ENCODE results near the gene ZNF133. TPM values are rescaled to one million over a fixed set of nuclear protein-coding genes. Genes with fewer than 3 reads are reported as not detected.

The ZNF133 gene
- total and polyA plus RNA-seq, 2 of the 13 experiments (the other 11 are each of a cell fraction or from before 2014, with no cell fraction given): 23.5 to 26.7 TPM

GRCh38 chr20:18287915-18288748 lies at the start of gene ZNF133 (continued):
- TF ChIP-seq GRHL1 (CRISPR knock-in tag; conservative IDR thresholded peaks at IDR 0.05) (no peak), ZNF772 (CRISPR knock-in tag; IDR thresholded peaks at IDR 0.05) (peak; percentile 91), ZNF326 (CRISPR knock-in tag; IDR thresholded peaks at IDR 0.05; ENCODE audit: borderline replicate concordance) (no peak), RXRA (CRISPR knock-in tag; IDR thresholded peaks at IDR 0.05) (peak; percentile 56), ZNF274 (CRISPR knock-in tag; IDR thresholded peaks at IDR 0.05) (peak; percentile 89), PCBP2 (optimal IDR thresholded peaks at IDR 0.05; ENCODE audit: low read depth, low read length, poor library complexity, severe bottlenecking) (no peak), NAIF1 (CRISPR knock-in tag; IDR thresholded peaks at IDR 0.05; ENCODE audit: borderline replicate concordance) (peak; percentile 94), ZSCAN29 (CRISPR knock-in tag; conservative IDR thresholded peaks at IDR 0.05) (peak; percentile 94), SP1 (IDR thresholded peaks at IDR 0.05) (peak; percentile 67; the same call in 1 of the 2 replicates), SP1 (CRISPR knock-in tag; IDR thresholded peaks at IDR 0.05) (peak; percentile 100), IKZF1 (IDR thresholded peaks at IDR 0.05) (no peak), TOPORS (CRISPR knock-in tag; IDR thresholded peaks at IDR 0.05) (no peak; the same call in 1 of the 2 replicates), HNF4G (IDR thresholded peaks at IDR 0.05; ENCODE audit: borderline replicate concordance, low read depth, low read length) (no peak), HNF4G (CRISPR knock-in tag; IDR thresholded peaks at IDR 0.05; ENCODE audit: borderline replicate concordance, low read depth) (no peak), ZNF512B (CRISPR knock-in tag; IDR thresholded peaks at IDR 0.05; ENCODE audit: borderline replicate concordance) (0 out of 2 replicates have a peak, but pooled peaks have one; percentile 55), LCORL (IDR thresholded peaks at IDR 0.05) (no peak), LCORL (CRISPR knock-in tag; IDR thresholded peaks at IDR 0.05) (peak; percentile 87), MIER3 (CRISPR knock-in tag; IDR thresholded peaks at IDR 0.05; ENCODE audit: borderline replicate concordance) (peak; percentile 84), ZNF580 (CRISPR knock-in tag; IDR thresholded peaks at IDR 0.05; ENCODE audit: borderline replicate concordance, low read depth) (peak; percentile 90; the same call in 1 of the 2 replicates), ETS1 (CRISPR knock-in tag; IDR thresholded peaks at IDR 0.05) (no peak; the same call in 1 of the 2 replicates), SRSF4 (IDR thresholded peaks at IDR 0.05; ENCODE audit: low read depth, low read length, poor library complexity, severe bottlenecking) (no peak), ZNF543 (CRISPR knock-in tag; IDR thresholded peaks at IDR 0.05) (peak; percentile 91)
